Measurements from ENCODE around the gene SRF. TPM values are rescaled to one million over a fixed set of nuclear protein-coding genes. Genes with fewer than 3 reads are reported as not detected.

Gene SRF
- total RNA-seq, 1 donor from 2014 or later, result 37.5 TPM

GRCh38 chr6:43221046-43221972 is 50.2 kb downstream of the SRF start:
- peaks cover 15% of the 10 kb centered on the region for H3K4me1 Mint-ChIP-seq
- DNase-seq (ENCODE audit: low read depth, low spot score), result no peak
- peak overlapping the region; percentile 85 for H3K27ac Mint-ChIP-seq (ENCODE audit: unreplicated experiment)
- peaks cover 3% of the 10 kb centered on the region for H3K36me3 Mint-ChIP-seq (ENCODE audit: low read depth)
- H3K9me3 Mint-ChIP-seq, result no peaks in the 10 kb centered on the region
- peak overlapping the region; percentile 12 for H3K4me3 Mint-ChIP-seq
- no peaks in the 10 kb centered on the region for H3K27me3 Mint-ChIP-seq (ENCODE audit: low read depth)
- TF ChIP-seq, protein P1, sequence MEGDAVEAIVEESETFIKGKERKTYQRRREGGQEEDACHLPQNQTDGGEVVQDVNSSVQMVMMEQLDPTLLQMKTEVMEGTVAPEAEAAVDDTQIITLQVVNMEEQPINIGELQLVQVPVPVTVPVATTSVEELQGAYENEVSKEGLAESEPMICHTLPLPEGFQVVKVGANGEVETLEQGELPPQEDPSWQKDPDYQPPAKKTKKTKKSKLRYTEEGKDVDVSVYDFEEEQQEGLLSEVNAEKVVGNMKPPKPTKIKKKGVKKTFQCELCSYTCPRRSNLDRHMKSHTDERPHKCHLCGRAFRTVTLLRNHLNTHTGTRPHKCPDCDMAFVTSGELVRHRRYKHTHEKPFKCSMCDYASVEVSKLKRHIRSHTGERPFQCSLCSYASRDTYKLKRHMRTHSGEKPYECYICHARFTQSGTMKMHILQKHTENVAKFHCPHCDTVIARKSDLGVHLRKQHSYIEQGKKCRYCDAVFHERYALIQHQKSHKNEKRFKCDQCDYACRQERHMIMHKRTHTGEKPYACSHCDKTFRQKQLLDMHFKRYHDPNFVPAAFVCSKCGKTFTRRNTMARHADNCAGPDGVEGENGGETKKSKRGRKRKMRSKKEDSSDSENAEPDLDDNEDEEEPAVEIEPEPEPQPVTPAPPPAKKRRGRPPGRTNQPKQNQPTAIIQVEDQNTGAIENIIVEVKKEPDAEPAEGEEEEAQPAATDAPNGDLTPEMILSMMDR (conservative IDR thresholded peaks at IDR 0.05), result no peak

GRCh38 chr6:43222418-43223059 is 51.5 kb downstream of the SRF start:
- TF ChIP-seq, protein P1 (conservative IDR thresholded peaks at IDR 0.05), result no peak
- peaks cover 3% of the 10 kb centered on the region for H3K36me3 Mint-ChIP-seq (ENCODE audit: low read depth)
- H3K27ac Mint-ChIP-seq (ENCODE audit: unreplicated experiment), result peak overlapping the region; percentile 68
- peaks cover 19% of the 10 kb centered on the region for H3K4me1 Mint-ChIP-seq
- no peak for DNase-seq (ENCODE audit: low read depth, low spot score)
- no peaks in the 10 kb centered on the region for H3K9me3 Mint-ChIP-seq
- no peaks in the 10 kb centered on the region for H3K27me3 Mint-ChIP-seq (ENCODE audit: low read depth)
- H3K4me3 Mint-ChIP-seq, result peak overlapping the region; percentile 38

DNA sequence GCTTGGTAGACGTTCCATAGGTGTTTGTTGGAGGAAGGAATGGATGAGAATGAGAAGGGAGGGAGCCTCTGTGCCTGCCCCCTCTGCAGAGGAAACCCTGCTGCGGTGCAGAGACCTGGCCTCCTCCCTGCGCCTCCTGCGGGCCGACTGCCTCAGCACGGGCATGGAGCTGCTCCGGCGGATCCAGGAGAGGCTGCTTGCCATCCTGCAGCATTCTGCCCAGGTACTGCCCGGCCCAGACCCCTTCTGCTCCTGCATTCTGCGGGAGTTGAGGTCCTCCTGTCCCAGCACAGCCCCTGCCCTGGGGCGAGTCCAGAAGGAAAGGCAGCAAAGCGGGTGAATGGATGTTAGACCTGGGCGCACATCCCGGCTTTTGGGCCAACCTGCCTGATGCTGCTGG is 52.1 kb downstream of the SRF start:
- peak overlapping the region; percentile 68 for H3K27ac Mint-ChIP-seq (ENCODE audit: unreplicated experiment)
- DNase-seq (ENCODE audit: low read depth, low spot score), result no peak
- H3K36me3 Mint-ChIP-seq (ENCODE audit: low read depth), result peaks cover 3% of the 10 kb centered on the region
- no peaks in the 10 kb centered on the region for H3K9me3 Mint-ChIP-seq
- peak overlapping the region; percentile 38 for H3K4me3 Mint-ChIP-seq
- H3K27me3 Mint-ChIP-seq (ENCODE audit: low read depth), result no peaks in the 10 kb centered on the region
- peaks cover 19% of the 10 kb centered on the region for H3K4me1 Mint-ChIP-seq
- TF ChIP-seq, protein P1 (conservative IDR thresholded peaks at IDR 0.05), result no peak

DNA sequence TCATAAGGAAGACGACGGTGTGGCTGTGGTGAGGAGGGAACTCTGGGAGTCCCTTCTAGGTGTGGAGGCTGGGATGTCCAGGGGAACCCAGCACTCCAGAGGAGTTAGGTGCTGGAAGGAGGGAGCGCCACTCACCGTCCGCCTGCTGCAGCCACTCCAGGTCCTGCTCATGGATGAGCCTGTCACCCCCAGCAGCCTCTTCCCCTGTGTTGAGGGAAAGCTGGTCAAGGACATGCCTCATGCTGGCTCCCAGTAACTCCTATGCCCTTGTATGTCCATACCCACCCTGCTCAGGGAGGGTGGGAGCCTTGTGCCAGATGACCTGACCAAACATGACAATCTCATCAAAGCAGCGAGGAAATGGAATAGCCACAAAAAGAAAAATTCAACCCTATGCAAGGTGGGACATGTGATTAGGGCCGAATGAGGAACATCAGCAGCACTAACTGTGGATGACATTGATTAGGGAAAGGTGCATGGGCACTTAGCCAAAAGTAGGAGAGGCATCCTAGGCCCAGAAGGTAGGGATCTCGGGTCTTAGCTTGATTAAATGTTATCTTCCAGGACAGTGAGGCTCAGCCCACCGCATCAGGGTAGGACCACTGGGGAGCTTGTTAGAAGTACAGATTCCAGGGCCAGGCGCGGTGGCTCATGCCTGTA is 55.3 kb downstream of the SRF start:
- H3K4me1 Mint-ChIP-seq, result peaks cover 23% of the 10 kb centered on the region
- H3K27me3 Mint-ChIP-seq (ENCODE audit: low read depth), result peaks cover 6% of the 10 kb centered on the region
- TF ChIP-seq, protein P1 (conservative IDR thresholded peaks at IDR 0.05), result no peak
- no peaks in the 10 kb centered on the region for H3K9me3 Mint-ChIP-seq
- H3K36me3 Mint-ChIP-seq (ENCODE audit: low read depth), result peaks cover 3% of the 10 kb centered on the region
- DNase-seq (ENCODE audit: low read depth, low spot score), result no peak
- peak overlapping the region; percentile 87 for H3K4me3 Mint-ChIP-seq
- H3K27ac Mint-ChIP-seq (ENCODE audit: unreplicated experiment), result peak overlapping the region; percentile 43

DNA sequence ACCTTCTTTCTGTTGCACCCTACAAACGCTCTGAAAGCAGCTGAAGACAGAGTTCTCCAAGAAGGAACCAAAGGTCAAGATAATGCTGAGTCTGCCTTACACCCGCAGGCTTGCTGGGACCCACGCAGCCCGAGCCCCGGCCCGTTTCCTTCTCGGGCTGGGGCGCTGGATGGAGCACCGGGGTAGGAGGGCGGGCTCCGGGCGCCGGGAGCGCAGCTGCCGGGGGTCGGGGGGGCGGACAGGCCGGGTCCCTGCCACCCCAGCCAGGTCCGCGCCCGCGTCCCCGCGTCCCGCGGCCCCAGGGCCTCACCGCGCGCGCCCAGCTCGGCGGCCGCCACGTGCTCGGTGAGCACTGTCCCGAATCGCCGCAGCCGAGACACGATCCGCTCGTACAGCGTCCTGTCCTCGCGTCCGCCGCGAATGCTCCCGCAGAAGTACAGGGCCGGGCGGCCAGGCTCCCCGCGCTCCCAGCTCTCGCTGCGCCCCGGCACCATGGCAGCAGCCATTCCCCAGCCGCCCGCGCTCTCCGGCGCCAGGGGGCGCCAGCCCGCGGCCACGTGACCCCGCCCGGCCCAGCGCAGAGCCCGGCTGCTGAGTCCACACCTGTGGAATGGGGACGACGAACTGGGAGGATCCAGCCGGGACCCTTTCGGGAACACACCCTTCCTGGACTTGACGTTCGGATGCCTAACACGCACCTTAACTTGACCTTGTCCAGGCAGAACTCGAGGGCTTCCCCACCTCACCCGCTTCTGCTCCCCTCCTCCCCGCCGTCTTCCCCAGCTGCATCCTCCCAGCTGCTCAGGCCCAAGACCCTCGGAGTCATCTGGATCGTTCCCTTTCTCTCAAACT is 58.1 kb downstream of the SRF start, which contains the start of gene DNPH1:
Gene DNPH1 (minus strand): TSS at position 531 of the 852 bp plus-strand sequence. CDS start 25 bp downstream, at position 506.
- peak within 1 kb of the TSS; percentile 80 for H3K27ac Mint-ChIP-seq (ENCODE audit: unreplicated experiment)
- peaks cover under 1% of the 10 kb centered on the region for H3K36me3 Mint-ChIP-seq (ENCODE audit: low read depth)
- peaks cover 20% of the 10 kb centered on the region for H3K4me1 Mint-ChIP-seq
- peak within 1 kb of the TSS; percentile 87 for H3K4me3 Mint-ChIP-seq
- H3K9me3 Mint-ChIP-seq, result no peaks in the 10 kb centered on the region
- DNase-seq (ENCODE audit: low read depth, low spot score), result peak; percentile 75
- H3K27me3 Mint-ChIP-seq (ENCODE audit: low read depth), result peaks cover 23% of the 10 kb centered on the region
- TF ChIP-seq, protein P1 (conservative IDR thresholded peaks at IDR 0.05), result peak; percentile 94

Measured in neural crest cell (in vitro differentiated cells).